ENCODE results near the gene GOLIM4.
"Not testable (repeated sequence)": the region's sequence is repeated elsewhere in the genome, so short reads cannot be mapped to it uniquely, and the experiment has no call there.

GOLIM4 gene

GRCh38 chr3:168095611-168096209 lies at the start of gene GOLIM4:
TSS of gene GOLIM4 (minus strand) at chr3:168095924. CDS start at chr3:168095285, 639 bp downstream.
- DNase-seq, result peak; percentile 81

GRCh38 chr3:168141405-168141998 lies 45.8 kb upstream of the GOLIM4 start:
- DNase-seq, result no peak

GRCh38 chr3:168139947-168140346 lies 44.2 kb upstream of the GOLIM4 start:
- no peak for DNase-seq

- DNase-seq, result no peak
These were observed 42.7 kb upstream of the GOLIM4 start for GRCh38 chr3:168138421-168138820.

- DNase-seq, result no peak
These were observed 39.2 kb upstream of the GOLIM4 start for GRCh38 chr3:168134931-168135330.

GRCh38 chr3:168130250-168130649 lies 34.5 kb upstream of the GOLIM4 start:
- not testable (repeated sequence) for DNase-seq

GRCh38 chr3:168128463-168128862 lies 32.7 kb upstream of the GOLIM4 start:
- not testable (repeated sequence) for DNase-seq

GRCh38 chr3:168127466-168127865 lies 31.7 kb upstream of the GOLIM4 start:
- DNase-seq, result no peak

- DNase-seq, result no peak
These were observed 29.1 kb upstream of the GOLIM4 start for GRCh38 chr3:168124791-168125190.

GRCh38 chr3:168124291-168124690 lies 28.6 kb upstream of the GOLIM4 start:
- no peak for DNase-seq

- DNase-seq, result no peak
These were observed 27.8 kb upstream of the GOLIM4 start for GRCh38 chr3:168123201-168124176.

GRCh38 chr3:168121184-168122017 lies 25.7 kb upstream of the GOLIM4 start:
- no peak for DNase-seq

GRCh38 chr3:168117853-168118313 lies 22.2 kb upstream of the GOLIM4 start:
- no peak for DNase-seq

- peak; percentile 90 for DNase-seq
These were observed 21.3 kb upstream of the GOLIM4 start for GRCh38 chr3:168117059-168117458.

GRCh38 chr3:168116279-168116678 lies 20.6 kb upstream of the GOLIM4 start:
- DNase-seq, result no peak

GRCh38 chr3:168113848-168114247 lies 18.1 kb upstream of the GOLIM4 start:
- DNase-seq, result no peak

GRCh38 chr3:168112894-168113293 lies 17.2 kb upstream of the GOLIM4 start:
- no peak for DNase-seq

GRCh38 chr3:168104361-168104760 lies 8.6 kb upstream of the GOLIM4 start:
- DNase-seq, result no peak

- no peak for DNase-seq
These were observed 7.1 kb upstream of the GOLIM4 start for GRCh38 chr3:168102735-168103410.

GRCh38 chr3:168100777-168101492 lies 5.2 kb upstream of the GOLIM4 start:
- DNase-seq, result no peak

GRCh38 chr3:168097381-168097780 lies 1.7 kb upstream of the GOLIM4 start:
- DNase-seq, result no peak

Measured in DMS79 treated with DMSO at 0.1 percent for 48 hours (cell line).